ENCODE data around the gene LCE1E.

The LCE1E gene

GRCh38 chr1:152783095-152783494, 3.0 kb upstream of the LCE1E start:
- DNase-seq: no peak

DNA sequence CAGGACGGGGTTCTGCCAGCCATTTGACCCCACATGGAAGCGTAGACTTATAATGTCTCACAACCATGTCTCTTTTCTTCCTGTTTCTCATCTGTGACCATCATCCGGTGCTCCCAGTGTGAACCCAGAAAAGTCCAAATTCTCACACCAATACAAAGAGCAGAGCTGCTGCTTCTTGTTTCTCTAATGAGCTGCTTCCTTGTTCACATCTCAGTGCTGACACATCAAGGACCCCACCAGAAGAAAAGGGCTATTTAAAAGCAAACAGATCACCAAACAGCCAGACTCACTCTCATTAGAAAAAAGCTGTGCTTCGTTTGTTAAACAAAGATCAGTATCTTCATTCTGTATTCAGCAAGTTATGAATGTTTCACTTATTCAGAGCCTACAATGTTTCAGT, 9.6 kb downstream of the LCE1E start:
- no peak for DNase-seq

GRCh38 chr1:152796421-152796820, 10.4 kb downstream of the LCE1E start, which contains the start of gene LCE1D:
Gene LCE1D, plus strand, starts transcription at chr1:152796721. Its CDS starts 1,074 bp downstream, at chr1:152797795.
- DNase-seq: no peak

DNA sequence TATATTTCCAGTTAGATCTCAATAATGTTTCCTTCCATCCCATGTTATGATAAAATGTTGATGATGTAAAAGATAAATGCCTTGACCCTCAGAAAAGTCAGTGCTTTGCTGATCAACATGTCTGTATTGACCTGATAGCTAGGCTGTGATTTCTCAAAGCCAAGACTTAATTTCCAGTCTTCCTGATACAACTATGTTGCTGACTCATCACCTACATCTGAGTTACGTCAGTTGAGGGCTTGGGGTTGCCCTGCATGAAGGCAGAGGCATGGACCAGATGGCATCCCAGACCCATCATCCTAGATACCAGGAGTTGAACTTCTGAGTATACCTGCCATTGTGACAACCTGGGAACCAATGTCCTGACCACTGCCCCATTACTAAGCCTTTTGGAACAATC, 15.3 kb downstream of the LCE1E start:
- no peak for DNase-seq

GRCh38 chr1:152806576-152806975, 20.5 kb downstream of the LCE1E start, which contains the start of gene LCE1C:
Gene LCE1C, minus strand, starts transcription at chr1:152806651. Its CDS starts 1,173 bp downstream, at chr1:152805478.
- DNase-seq: no peak

GRCh38 chr1:152811050-152811449, 25.0 kb downstream of the LCE1E start:
- no peak for DNase-seq

DNA sequence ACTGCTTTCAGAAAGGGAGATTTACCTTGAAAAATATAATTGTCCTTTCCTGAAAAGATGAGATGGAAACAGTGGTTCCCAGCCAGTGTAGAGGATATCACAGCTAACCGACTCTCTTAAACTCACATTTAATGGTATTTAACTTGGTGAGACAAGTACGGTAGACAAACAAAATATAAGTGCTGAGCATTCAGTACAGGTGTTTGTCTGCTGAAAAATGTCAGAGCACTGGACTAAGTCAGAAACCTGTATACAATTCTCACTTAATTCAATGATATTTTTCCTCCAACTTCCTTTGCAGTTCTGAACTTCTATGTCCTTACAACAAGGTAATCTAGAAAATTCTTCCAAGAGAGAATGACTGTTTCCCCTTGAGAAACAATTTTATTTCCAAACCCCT, 25.6 kb downstream of the LCE1E start, which contains the start of gene LCE1B:
LCE1B (plus strand) TSS at position 301 of the 400 bp plus-strand sequence. CDS start 476 bp downstream, outside the sequence.
- DNase-seq: no peak

GRCh38 chr1:152817309-152817708, 31.3 kb downstream of the LCE1E start:
- no peak for DNase-seq

GRCh38 chr1:152823294-152823693, 37.2 kb downstream of the LCE1E start:
- DNase-seq: no peak

DNA sequence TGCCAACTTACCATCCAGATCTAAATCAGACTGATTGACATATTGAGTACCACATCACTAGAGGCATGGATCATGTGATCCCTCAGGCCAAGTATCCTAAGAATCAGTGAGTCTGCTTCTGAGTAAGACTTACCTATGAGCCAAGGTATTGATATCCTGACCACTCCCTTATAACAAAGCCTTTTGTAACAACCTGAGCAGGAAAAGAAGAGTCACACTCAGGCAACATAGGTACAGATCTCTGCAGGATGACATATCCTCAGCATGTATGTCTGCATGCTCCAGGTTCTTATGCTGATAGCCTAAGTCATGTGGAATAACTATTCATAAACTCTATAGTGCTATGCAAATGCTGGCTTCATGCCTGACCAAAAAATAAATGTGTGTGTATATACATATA, 38.9 kb downstream of the LCE1E start:
- no peak for DNase-seq

DNA sequence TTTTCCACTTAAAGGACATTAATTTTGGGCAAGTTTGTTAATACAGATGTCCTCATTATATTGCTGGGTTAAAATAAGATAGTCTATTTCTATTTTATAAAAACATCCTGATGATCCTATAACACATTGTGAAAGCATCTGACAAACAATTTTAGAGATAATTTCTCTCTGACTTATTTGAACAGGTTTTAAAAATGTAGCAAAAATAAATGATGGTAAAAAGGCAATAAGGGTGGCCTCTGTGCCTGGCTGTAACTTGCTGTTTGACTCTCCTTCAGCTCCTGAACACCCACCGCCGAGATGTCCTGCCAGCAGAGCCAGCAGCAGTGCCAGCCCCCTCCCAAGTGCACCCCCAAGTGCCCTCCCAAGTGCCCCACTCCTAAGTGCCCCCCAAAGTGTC, 41.1 kb downstream of the LCE1E start, which contains the start of gene LCE1A:
LCE1A (plus strand) TSS at position 301 of the 400 bp plus-strand sequence; CDS start at position 301, 0 bp downstream.
- DNase-seq: no peak

- DNase-seq: no peak
These were observed 50.8 kb downstream of the LCE1E start for GRCh38 chr1:152836870-152837269.

All from SHP77 treated with DMSO at 0.1 percent for 48 hours (cell line).